ENCODE data around the gene CREB3L2. TPM values are rescaled to one million over a fixed set of nuclear protein-coding genes. Genes with fewer than 3 reads are reported as not detected.

Gene CREB3L2
- total and polyA plus RNA-seq, 2 of the 8 experiments (the other 6 are each of a cell fraction or from before 2014, with no cell fraction given): 14.4 to 48.3 TPM

- TF ChIP-seq, protein P1, sequence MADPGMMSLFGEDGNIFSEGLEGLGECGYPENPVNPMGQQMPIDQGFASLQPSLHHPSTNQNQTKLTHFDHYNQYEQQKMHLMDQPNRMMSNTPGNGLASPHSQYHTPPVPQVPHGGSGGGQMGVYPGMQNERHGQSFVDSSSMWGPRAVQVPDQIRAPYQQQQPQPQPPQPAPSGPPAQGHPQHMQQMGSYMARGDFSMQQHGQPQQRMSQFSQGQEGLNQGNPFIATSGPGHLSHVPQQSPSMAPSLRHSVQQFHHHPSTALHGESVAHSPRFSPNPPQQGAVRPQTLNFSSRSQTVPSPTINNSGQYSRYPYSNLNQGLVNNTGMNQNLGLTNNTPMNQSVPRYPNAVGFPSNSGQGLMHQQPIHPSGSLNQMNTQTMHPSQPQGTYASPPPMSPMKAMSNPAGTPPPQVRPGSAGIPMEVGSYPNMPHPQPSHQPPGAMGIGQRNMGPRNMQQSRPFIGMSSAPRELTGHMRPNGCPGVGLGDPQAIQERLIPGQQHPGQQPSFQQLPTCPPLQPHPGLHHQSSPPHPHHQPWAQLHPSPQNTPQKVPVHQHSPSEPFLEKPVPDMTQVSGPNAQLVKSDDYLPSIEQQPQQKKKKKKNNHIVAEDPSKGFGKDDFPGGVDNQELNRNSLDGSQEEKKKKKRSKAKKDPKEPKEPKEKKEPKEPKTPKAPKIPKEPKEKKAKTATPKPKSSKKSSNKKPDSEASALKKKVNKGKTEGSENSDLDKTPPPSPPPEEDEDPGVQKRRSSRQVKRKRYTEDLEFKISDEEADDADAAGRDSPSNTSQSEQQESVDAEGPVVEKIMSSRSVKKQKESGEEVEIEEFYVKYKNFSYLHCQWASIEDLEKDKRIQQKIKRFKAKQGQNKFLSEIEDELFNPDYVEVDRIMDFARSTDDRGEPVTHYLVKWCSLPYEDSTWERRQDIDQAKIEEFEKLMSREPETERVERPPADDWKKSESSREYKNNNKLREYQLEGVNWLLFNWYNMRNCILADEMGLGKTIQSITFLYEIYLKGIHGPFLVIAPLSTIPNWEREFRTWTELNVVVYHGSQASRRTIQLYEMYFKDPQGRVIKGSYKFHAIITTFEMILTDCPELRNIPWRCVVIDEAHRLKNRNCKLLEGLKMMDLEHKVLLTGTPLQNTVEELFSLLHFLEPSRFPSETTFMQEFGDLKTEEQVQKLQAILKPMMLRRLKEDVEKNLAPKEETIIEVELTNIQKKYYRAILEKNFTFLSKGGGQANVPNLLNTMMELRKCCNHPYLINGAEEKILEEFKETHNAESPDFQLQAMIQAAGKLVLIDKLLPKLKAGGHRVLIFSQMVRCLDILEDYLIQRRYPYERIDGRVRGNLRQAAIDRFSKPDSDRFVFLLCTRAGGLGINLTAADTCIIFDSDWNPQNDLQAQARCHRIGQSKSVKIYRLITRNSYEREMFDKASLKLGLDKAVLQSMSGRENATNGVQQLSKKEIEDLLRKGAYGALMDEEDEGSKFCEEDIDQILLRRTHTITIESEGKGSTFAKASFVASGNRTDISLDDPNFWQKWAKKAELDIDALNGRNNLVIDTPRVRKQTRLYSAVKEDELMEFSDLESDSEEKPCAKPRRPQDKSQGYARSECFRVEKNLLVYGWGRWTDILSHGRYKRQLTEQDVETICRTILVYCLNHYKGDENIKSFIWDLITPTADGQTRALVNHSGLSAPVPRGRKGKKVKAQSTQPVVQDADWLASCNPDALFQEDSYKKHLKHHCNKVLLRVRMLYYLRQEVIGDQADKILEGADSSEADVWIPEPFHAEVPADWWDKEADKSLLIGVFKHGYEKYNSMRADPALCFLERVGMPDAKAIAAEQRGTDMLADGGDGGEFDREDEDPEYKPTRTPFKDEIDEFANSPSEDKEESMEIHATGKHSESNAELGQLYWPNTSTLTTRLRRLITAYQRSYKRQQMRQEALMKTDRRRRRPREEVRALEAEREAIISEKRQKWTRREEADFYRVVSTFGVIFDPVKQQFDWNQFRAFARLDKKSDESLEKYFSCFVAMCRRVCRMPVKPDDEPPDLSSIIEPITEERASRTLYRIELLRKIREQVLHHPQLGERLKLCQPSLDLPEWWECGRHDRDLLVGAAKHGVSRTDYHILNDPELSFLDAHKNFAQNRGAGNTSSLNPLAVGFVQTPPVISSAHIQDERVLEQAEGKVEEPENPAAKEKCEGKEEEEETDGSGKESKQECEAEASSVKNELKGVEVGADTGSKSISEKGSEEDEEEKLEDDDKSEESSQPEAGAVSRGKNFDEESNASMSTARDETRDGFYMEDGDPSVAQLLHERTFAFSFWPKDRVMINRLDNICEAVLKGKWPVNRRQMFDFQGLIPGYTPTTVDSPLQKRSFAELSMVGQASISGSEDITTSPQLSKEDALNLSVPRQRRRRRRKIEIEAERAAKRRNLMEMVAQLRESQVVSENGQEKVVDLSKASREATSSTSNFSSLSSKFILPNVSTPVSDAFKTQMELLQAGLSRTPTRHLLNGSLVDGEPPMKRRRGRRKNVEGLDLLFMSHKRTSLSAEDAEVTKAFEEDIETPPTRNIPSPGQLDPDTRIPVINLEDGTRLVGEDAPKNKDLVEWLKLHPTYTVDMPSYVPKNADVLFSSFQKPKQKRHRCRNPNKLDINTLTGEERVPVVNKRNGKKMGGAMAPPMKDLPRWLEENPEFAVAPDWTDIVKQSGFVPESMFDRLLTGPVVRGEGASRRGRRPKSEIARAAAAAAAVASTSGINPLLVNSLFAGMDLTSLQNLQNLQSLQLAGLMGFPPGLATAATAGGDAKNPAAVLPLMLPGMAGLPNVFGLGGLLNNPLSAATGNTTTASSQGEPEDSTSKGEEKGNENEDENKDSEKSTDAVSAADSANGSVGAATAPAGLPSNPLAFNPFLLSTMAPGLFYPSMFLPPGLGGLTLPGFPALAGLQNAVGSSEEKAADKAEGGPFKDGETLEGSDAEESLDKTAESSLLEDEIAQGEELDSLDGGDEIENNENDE (IDR thresholded peaks at IDR 0.05; ENCODE audit: insufficient replicate concordance, low read length): no peak
- TF ChIP-seq MAFK (IDR thresholded peaks at IDR 0.05; ENCODE audit: low read depth, low read length) (no peak), TCF12 (IDR thresholded peaks at IDR 0.05; ENCODE audit: low read depth, low read length) (no peak), GTF2F1 (IDR thresholded peaks at IDR 0.05; ENCODE audit: borderline replicate concordance, low read depth, low read length) (no peak), PHF8 (conservative IDR thresholded peaks at IDR 0.05; ENCODE audit: low read depth, low read length) (no peak), KDM1A (IDR thresholded peaks at IDR 0.05; ENCODE audit: borderline replicate concordance, low read length) (no peak), TAF1 (IDR thresholded peaks at IDR 0.05; ENCODE audit: low read depth, low read length) (no peak), CEBPB (IDR thresholded peaks at IDR 0.05; ENCODE audit: low read depth, low read length) (no peak)
- TF ChIP-seq, protein P2, sequence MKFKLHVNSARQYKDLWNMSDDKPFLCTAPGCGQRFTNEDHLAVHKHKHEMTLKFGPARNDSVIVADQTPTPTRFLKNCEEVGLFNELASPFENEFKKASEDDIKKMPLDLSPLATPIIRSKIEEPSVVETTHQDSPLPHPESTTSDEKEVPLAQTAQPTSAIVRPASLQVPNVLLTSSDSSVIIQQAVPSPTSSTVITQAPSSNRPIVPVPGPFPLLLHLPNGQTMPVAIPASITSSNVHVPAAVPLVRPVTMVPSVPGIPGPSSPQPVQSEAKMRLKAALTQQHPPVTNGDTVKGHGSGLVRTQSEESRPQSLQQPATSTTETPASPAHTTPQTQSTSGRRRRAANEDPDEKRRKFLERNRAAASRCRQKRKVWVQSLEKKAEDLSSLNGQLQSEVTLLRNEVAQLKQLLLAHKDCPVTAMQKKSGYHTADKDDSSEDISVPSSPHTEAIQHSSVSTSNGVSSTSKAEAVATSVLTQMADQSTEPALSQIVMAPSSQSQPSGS (IDR thresholded peaks at IDR 0.05; ENCODE audit: low read length): no peak
Measured at GRCh38 chr7:137846549-137846826, 155.4 kb downstream of the CREB3L2 start (continued).
